HUES64 (cell line): ENCODE measurements around the gene SERTAD2.

Experiments
- H3K27ac ChIP-seq: 2 replicates; pipeline ENCODE4 v1.7.0; 2013; ENCODE audit warnings: low read depth, low read length, inconsistent platforms
- H3K27me3 ChIP-seq: 2 replicates; pipeline ENCODE4 v1.6.1; 2013; ENCODE audit warnings: mild to moderate bottlenecking, low read length; ENCODE audit not compliant: insufficient read depth
- H3K36me3 ChIP-seq: 2 replicates; pipeline ENCODE4 v1.6.1; 2013; ENCODE audit warnings: mild to moderate bottlenecking, low read length; ENCODE audit not compliant: insufficient read depth
- H3K4me1 ChIP-seq: 2 replicates; pipeline ENCODE4 v1.6.1; 2013; ENCODE audit warnings: mild to moderate bottlenecking, low read length, moderate library complexity; ENCODE audit not compliant: insufficient read depth
- H3K4me3 ChIP-seq: 2 replicates; pipeline ENCODE4 v1.5.1; 2013; ENCODE audit warnings: mild to moderate bottlenecking, low read length, moderate library complexity
- H3K9ac ChIP-seq: 2 replicates; pipeline ENCODE4 v1.6.1; 2013; ENCODE audit warnings: mild to moderate bottlenecking, low read depth, low read length
- H3K9me3 ChIP-seq: 2 replicates; pipeline ENCODE4 v1.6.1; 2013; ENCODE audit warnings: low read depth, low read length; ENCODE audit not compliant: insufficient read depth
- WGBS: fragments of 150-250, 120-280 bp; methylation state at CpG from one replicate; pipeline ENCODE4 v1.1.7; 2013; ENCODE audit warnings: missing lambda C conversion rate; 5-methylcytosine and 5-hydroxymethylcytosine counted together

Gene SERTAD2

GRCh38 chr2:64644458-64645382 is 9.0 kb downstream of the SERTAD2 start:
- Histone ChIP-seq H3K9ac (peak overlapping the region; percentile 80), H3K27ac (peak overlapping the region; percentile 94), H3K4me1 (peaks cover 67% of the 10 kb centered on the region), H3K27me3 (peaks cover 22% of the 10 kb centered on the region), H3K4me3 (peak overlapping the region; percentile 61), H3K9me3 (no peaks in the 10 kb centered on the region), H3K36me3 (no peaks in the 10 kb centered on the region)
- WGBS: under 1% methylated on average over 31 of the region's 31 CpGs

DNA sequence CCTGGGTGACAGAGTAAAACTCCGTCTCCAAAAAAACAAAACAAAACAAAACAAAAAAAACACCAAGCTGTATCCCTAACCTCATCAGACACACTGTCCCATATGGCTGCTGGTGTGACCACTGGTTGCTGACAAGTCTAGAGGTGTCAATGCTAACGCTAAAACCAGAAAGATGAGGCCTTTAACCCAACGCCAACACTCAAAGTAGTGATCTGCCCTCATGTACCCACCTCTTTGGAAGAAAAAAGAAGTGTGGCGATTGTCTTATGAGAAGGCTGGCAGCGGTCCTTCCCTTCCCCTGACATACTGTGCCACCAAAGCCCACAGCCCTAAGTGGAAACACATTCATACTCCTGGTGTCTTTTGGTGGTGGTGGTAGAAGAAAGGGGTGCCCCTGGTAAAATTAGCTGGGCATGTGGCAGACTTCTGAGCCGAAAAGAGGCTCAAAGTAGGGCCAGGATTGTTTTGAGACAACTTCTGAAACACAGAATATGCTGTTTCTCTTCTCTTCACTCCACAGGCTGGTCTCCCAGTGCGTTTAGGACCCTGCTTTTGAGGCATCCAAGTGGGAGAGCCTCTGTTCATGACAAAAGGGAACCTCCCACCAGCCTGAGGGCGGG is 9.8 kb downstream of the SERTAD2 start:
- Histone ChIP-seq H3K9ac (peak overlapping the region; percentile 80; the same call in 1 of the 2 replicates), H3K9me3 (no peaks in the 10 kb centered on the region), H3K4me3 (peak overlapping the region; percentile 61), H3K27ac (peak overlapping the region; percentile 61; the same call in 1 of the 2 replicates), H3K36me3 (no peaks in the 10 kb centered on the region), H3K4me1 (peaks cover 62% of the 10 kb centered on the region), H3K27me3 (peaks cover 22% of the 10 kb centered on the region)
- 42% methylated on average over 8 of the region's 8 CpGs for WGBS

- no peak overlapping the region for H3K9ac ChIP-seq
- H3K4me1 ChIP-seq: peaks cover 63% of the 10 kb centered on the region
- 78% methylated on average over 10 of the region's 10 CpGs for WGBS
These were observed 12.1 kb downstream of the SERTAD2 start for GRCh38 chr2:64641599-64641998.

DNA sequence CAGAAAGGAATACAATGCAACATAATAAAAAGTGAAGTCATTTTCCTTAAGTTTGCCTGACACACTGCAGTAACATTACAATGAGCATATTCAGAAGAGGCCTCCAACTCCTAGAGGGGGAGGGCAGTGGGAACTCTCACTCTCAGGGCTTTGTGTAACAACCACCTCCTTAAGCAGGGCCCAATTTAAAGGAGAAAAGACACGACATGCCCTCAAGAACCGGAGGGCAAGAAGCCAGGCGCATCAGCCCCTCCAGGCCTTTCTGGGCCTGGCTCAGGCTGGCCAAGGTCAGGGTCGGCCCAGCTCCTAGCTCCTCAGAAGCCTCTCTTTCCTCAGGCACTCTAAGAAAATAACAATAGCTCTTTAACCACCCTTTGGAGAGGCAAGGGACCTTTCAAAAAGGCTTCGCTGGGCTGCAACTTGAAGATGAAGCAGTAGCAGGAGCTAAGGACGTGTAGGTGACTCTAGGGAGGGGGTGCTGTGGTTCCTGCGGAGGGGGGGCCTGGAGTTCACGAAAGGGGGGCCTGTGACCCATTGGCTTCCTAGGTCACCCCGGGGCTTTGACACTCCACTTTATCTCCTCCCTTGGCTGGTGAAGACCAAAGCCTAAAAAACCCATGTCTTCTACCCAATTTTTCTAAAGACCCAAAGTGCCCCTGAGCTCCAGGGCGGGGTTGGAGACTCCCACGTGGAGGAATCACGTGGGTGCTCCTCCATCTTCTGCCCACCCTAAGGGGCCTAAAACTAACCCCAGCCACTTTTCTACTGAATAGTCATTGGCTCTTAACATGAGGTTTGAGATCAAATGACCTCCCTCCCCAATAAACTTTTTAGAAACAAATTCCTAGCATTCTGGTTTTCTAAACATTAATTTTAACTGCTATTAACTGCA is 13.3 kb downstream of the SERTAD2 start:
- peaks cover 10% of the 10 kb centered on the region for H3K36me3 ChIP-seq
- H3K4me3 ChIP-seq: no peak overlapping the region
- peaks cover 52% of the 10 kb centered on the region for H3K4me1 ChIP-seq
- 36% methylated on average over 12 of the region's 12 CpGs for WGBS
- H3K9ac ChIP-seq: no peak overlapping the region
- H3K27me3 ChIP-seq: peaks cover 22% of the 10 kb centered on the region
- H3K9me3 ChIP-seq: no peaks in the 10 kb centered on the region
- peak overlapping the region; percentile 47; the same call in 1 of the 2 replicates for H3K27ac ChIP-seq

More at GRCh38 chr2:64641599-64641998, 12.1 kb downstream of the SERTAD2 start:
- H3K27ac ChIP-seq: no peak overlapping the region
- H3K27me3 ChIP-seq: peaks cover 22% of the 10 kb centered on the region
- H3K36me3 ChIP-seq: no peaks in the 10 kb centered on the region
- no peak overlapping the region for H3K4me3 ChIP-seq
- no peaks in the 10 kb centered on the region for H3K9me3 ChIP-seq

DNA sequence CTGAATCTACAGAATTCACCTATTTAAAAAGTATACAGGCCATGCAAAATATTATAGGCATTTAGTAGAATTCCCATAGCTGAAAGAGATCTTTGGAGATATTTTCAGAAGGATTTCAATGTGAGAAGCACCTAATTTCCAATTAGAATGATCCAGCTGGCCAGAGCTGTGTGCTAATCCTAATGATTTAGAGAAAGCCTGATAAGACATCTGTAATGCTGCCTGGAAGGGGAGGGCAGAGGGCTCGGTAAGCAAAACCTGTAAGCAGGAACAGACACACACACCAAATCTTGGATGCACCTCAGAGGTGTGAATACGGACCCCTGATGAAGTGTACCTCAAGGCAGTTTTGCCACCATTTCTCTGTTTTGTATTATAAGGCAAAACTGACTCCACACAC is 14.0 kb downstream of the SERTAD2 start:
- Histone ChIP-seq H3K27ac (no peak overlapping the region; the same call in 1 of the 2 replicates), H3K4me1 (peaks cover 50% of the 10 kb centered on the region), H3K27me3 (peaks cover 22% of the 10 kb centered on the region), H3K9ac (no peak overlapping the region), H3K36me3 (peaks cover 17% of the 10 kb centered on the region), H3K4me3 (no peak overlapping the region), H3K9me3 (no peaks in the 10 kb centered on the region)
- 56% methylated on average over 2 of the region's 2 CpGs for WGBS

- H3K27me3 ChIP-seq: peaks cover 22% of the 10 kb centered on the region
- H3K27ac ChIP-seq: no peak overlapping the region
- H3K9ac ChIP-seq: no peak overlapping the region
- no peaks in the 10 kb centered on the region for H3K9me3 ChIP-seq
- H3K4me3 ChIP-seq: no peak overlapping the region
- H3K4me1 ChIP-seq: peaks cover 44% of the 10 kb centered on the region
- 100% methylated on average over 4 of the region's 4 CpGs for WGBS
- peaks cover 21% of the 10 kb centered on the region for H3K36me3 ChIP-seq
These were observed 15.1 kb downstream of the SERTAD2 start for GRCh38 chr2:64638502-64639120.

- Histone ChIP-seq H3K4me3 (no peak overlapping the region), H3K9ac (no peak overlapping the region), H3K36me3 (peaks cover 21% of the 10 kb centered on the region), H3K27ac (no peak overlapping the region), H3K4me1 (peaks cover 39% of the 10 kb centered on the region), H3K27me3 (peaks cover 17% of the 10 kb centered on the region), H3K9me3 (no peaks in the 10 kb centered on the region)
- 90% methylated on average over 5 of the region's 5 CpGs for WGBS
These were observed 15.8 kb downstream of the SERTAD2 start for GRCh38 chr2:64637931-64638330.

DNA sequence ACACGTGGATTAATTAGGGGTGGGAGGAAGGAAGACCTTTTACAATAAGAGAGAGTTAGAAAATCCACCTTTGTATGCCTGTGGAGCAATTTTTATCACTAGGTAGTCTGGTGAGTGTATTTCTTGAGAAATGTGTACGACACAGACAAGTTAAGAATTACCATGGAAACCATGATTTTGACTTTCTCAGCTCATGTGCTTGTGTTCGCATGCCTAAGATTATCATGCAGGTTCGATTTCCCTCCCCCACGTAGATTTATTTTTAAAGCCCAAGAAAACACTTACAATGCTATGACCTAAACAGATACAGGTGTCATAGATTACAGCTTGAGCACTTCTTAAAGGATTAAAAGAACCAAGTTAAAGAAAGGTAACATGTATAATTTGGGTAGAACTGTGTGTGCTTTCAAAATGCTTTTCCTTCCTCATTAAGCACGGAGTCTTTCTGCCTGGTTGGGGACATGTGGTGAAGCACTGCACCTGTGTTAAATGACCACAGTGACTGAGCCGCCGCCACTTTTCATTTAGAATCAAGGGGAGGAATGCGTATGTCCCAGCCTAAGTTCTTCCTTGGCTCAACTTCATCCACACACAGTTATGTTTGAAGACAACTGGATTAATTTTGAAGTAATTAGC is 16.6 kb downstream of the SERTAD2 start:
- Histone ChIP-seq H3K27ac (no peak overlapping the region), H3K36me3 (peaks cover 21% of the 10 kb centered on the region), H3K9ac (no peak overlapping the region), H3K9me3 (no peaks in the 10 kb centered on the region), H3K4me1 (peaks cover 32% of the 10 kb centered on the region), H3K27me3 (peaks cover 9% of the 10 kb centered on the region; the same call in 1 of the 2 replicates), H3K4me3 (no peak overlapping the region)
- WGBS: 89% methylated on average over 8 of the region's 9 CpGs

- H3K9ac ChIP-seq: no peak overlapping the region
- no peak overlapping the region for H3K4me3 ChIP-seq
- H3K9me3 ChIP-seq: no peaks in the 10 kb centered on the region
- peaks cover 23% of the 10 kb centered on the region for H3K4me1 ChIP-seq
- H3K36me3 ChIP-seq: peaks cover 21% of the 10 kb centered on the region
- 92% methylated on average over 36 of the region's 38 CpGs for WGBS
- peaks cover 2% of the 10 kb centered on the region; the same call in 1 of the 2 replicates for H3K27me3 ChIP-seq
- no peak overlapping the region for H3K27ac ChIP-seq
These were observed 17.5 kb downstream of the SERTAD2 start for GRCh38 chr2:64635976-64636911.
